ENCODE results near the gene IFNA14. TPM values are rescaled to one million over a fixed set of nuclear protein-coding genes. Genes with fewer than 3 reads are reported as not detected.

Gene IFNA14
- not detected in 2 replicates for total RNA-seq

DNA sequence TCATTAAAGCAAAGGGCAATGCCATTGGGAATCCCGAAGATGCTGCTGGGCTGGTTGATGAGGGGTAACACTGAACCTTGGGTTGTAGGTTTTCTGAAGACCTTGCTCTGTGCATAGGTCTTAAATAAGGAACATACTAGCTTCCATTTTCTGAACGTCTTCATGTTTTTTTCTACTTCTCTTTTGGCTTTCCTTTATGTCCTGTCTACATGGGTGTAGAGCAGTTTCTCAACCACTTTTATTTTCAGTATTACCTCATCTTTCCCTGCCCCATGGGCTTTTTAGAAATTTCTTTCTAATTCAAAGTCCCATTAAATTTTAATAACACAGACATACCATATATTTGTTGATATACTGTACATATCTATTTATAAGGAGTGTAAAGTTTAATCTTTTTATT lies at the start of gene IFNA14:
Gene IFNA14, minus strand, starts transcription at position 95 of the 400 bp plus-strand sequence. Its CDS starts 70 bp downstream, at position 25.

DNA sequence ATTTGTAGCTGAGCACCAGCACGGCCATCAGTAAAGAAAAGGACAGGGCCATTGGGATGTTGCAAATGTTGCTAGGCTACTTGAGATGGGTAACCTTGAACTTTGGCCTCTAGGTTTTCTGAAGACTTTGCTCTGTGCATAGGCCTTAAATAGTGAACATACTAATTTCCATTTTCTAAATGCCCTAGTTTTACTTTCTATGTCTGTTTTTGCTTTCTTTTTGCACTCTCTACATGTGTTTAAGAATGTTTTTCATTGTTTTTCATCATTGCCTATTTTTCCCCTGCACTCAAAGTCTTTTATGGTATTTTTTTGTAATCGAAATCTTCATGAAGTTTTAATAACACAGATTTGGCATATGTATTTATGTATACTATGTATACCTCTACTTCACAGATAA lies 11.7 kb downstream of the IFNA14 start, which contains the start of gene IFNA17:
Gene IFNA17, minus strand, starts transcription at position 101 of the 400 bp plus-strand sequence. Its CDS starts 49 bp downstream, at position 52.

DNA sequence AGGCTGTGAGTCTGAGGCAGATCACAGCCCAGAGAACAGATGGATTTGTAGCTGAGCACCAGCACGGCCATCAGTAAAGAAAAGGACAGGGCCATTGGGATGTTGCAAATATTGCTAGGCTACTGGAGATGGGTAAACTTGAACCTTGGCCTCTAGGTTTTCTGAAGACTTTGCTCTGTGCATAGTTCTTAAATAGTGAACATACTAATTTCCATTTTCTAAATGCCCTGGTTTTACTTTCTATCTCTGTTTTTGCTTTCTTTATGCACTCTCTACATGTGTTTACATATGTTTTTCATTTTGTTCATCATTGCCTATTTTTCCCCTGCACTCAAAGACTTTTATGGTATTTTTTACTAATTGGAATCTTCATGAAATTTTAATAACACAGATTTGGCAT lies 22.6 kb downstream of the IFNA14 start, which contains the start of gene IFNA16:
Gene IFNA16, minus strand, starts transcription at position 101 of the 400 bp plus-strand sequence. Its CDS starts 6 bp downstream, at position 95.

DNA sequence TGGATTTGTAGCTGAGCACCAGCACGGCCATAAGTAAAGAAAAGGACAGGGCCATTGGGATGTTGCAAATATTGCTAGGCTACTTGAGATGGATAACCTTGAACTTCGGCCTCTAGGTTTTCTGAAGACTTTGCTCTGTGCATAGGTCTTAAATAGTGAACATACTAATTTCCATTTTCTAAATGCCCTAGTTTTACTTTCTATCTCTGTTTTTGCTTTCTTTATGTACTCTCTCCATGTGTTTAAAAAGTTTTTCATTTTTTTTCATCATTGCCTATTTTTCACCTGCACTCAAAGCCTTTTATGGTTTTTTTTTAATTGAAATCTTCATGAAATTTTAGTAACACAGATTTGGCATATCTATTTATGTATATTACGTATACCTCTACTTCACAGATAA lies 32.8 kb downstream of the IFNA14 start, which contains the start of gene IFNA10:
Gene IFNA10, minus strand, starts transcription at position 101 of the 400 bp plus-strand sequence. Its CDS starts 46 bp downstream, at position 55.

DNA sequence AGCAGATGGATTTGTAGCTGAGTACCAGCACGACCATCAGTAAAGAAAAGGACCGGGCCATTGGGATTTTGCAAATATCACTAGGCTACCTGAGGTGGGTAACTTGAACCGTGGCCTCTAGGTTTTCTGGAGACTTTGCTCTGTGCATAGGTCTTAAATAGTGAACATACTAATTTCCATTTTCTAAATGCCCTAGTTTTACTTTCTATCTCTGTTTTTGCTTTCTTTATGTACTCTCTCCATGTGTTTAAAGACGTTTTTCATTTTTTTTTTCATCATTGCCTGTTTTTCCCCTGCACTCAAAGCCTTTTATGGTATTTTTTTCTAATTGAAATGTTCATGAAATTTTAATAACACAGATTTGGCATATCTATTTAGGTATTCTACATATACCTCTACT lies 37.7 kb downstream of the IFNA14 start, which contains the start of gene IFNA7:
Gene IFNA7, minus strand, starts transcription at position 101 of the 400 bp plus-strand sequence. Its CDS starts 40 bp downstream, at position 61.

Other genes with a start within 250 kb of the IFNA14 start
- 2.3 and 5.3 TPM in 2 replicates for gene HACD4, start 208.4 kb downstream of the IFNA14 start, total RNA-seq
- not detected in 2 replicates for gene IFNB1, start 162.1 kb downstream of the IFNA14 start, total RNA-seq
- not detected in 2 replicates for gene IFNW1, start 98.2 kb downstream of the IFNA14 start, total RNA-seq
- not detected in 2 replicates for gene IFNA21, start 73.3 kb downstream of the IFNA14 start, total RNA-seq
- not detected in 2 replicates for gene IFNA4, start 52.4 kb downstream of the IFNA14 start, total RNA-seq
- not detected in 2 replicates for gene IFNA7, start 37.8 kb downstream of the IFNA14 start, total RNA-seq
- not detected in 2 replicates for gene IFNA10, start 32.9 kb downstream of the IFNA14 start, total RNA-seq
- gene IFNA16, start 22.7 kb downstream of the IFNA14 start, total RNA-seq = not detected in 2 replicates
- gene IFNA17, start 11.8 kb downstream of the IFNA14 start, total RNA-seq = not detected in 2 replicates
- gene IFNA5, start 65.3 kb upstream of the IFNA14 start, total RNA-seq = not detected in 2 replicates
- gene KLHL9, start 95.4 kb upstream of the IFNA14 start, total RNA-seq = 22.7 and 24.3 TPM in 2 replicates
- not detected in 2 replicates for gene IFNA6, start 110.9 kb upstream of the IFNA14 start, total RNA-seq
- gene IFNA13, start 128.1 kb upstream of the IFNA14 start, total RNA-seq = not detected in 2 replicates
- not detected in 2 replicates for gene IFNA2, start 145.4 kb upstream of the IFNA14 start, total RNA-seq
- not detected in 2 replicates for gene IFNA8, start 169.1 kb upstream of the IFNA14 start, total RNA-seq
- gene IFNA1, start 200.4 kb upstream of the IFNA14 start, total RNA-seq = not detected in 2 replicates
- 5.3 and 6.2 TPM in 2 replicates for gene IFNE, start 242.3 kb upstream of the IFNA14 start, total RNA-seq

Measured in tracheal epithelial cell (primary cell).